Activated naive CD4-positive, alpha-beta T cell treated with anti-CD3 and anti-CD28 coated beads, Interleukin-2, amount 50 U/mL, for 24 hours (primary cell): ENCODE data around the gene CREB1.

Experiments used
- H3K27ac Mint-ChIP-seq: one replicate; pipeline ENCODE4 v1.8.0; 2021; ENCODE audit warnings: mild to moderate bottlenecking, mixed read lengths
- H3K27me3 Mint-ChIP-seq: one replicate; pipeline ENCODE4 v1.8.0; 2021; ENCODE audit warnings: mixed read lengths
- H3K36me3 Mint-ChIP-seq: one replicate; pipeline ENCODE4 v1.8.0; 2021; ENCODE audit warnings: mixed read lengths
- H3K4me1 Mint-ChIP-seq: one replicate; pipeline ENCODE4 v1.8.0; 2021; ENCODE audit warnings: mixed read lengths
- H3K4me3 Mint-ChIP-seq: one replicate; pipeline ENCODE4 v1.8.0; 2021; ENCODE audit warnings: mild to moderate bottlenecking, mixed read lengths
- H3K9me3 Mint-ChIP-seq: one replicate; pipeline ENCODE4 v1.8.0; 2021; ENCODE audit warnings: mixed read lengths

The CREB1 gene

GRCh38 chr2:207549145-207549544 is 19.4 kb downstream of the CREB1 start:
- Mint-ChIP-seq H3K36me3 (peaks cover 14% of the 10 kb centered on the region), H3K9me3 (no peaks in the 10 kb centered on the region), H3K4me3 (no peak overlapping the region), H3K27ac (peak overlapping the region; percentile 35), H3K27me3 (no peaks in the 10 kb centered on the region), H3K4me1 (peaks cover 78% of the 10 kb centered on the region)

- H3K36me3 Mint-ChIP-seq = peaks cover 29% of the 10 kb centered on the region
- H3K4me3 Mint-ChIP-seq = no peak overlapping the region
- no peaks in the 10 kb centered on the region for H3K9me3 Mint-ChIP-seq
- peak overlapping the region; percentile 0 for H3K27ac Mint-ChIP-seq
- no peaks in the 10 kb centered on the region for H3K27me3 Mint-ChIP-seq
- peaks cover 51% of the 10 kb centered on the region for H3K4me1 Mint-ChIP-seq
Observed at GRCh38 chr2:207558079-207558491, 28.3 kb downstream of the CREB1 start.

- Mint-ChIP-seq H3K27ac (no peak overlapping the region), H3K36me3 (peaks cover 32% of the 10 kb centered on the region), H3K4me1 (peaks cover 39% of the 10 kb centered on the region), H3K9me3 (no peaks in the 10 kb centered on the region), H3K27me3 (no peaks in the 10 kb centered on the region), H3K4me3 (no peak overlapping the region)
Observed at GRCh38 chr2:207561386-207562080, 31.8 kb downstream of the CREB1 start.

- Mint-ChIP-seq H3K27me3 (no peaks in the 10 kb centered on the region), H3K4me1 (peaks cover 28% of the 10 kb centered on the region), H3K4me3 (no peak overlapping the region), H3K9me3 (no peaks in the 10 kb centered on the region), H3K27ac (peak overlapping the region; percentile 38), H3K36me3 (peaks cover 32% of the 10 kb centered on the region)
Observed at GRCh38 chr2:207565736-207566500, 36.2 kb downstream of the CREB1 start.

GRCh38 chr2:207567671-207568070 is 37.9 kb downstream of the CREB1 start:
- Mint-ChIP-seq H3K27ac (no peak overlapping the region), H3K27me3 (no peaks in the 10 kb centered on the region), H3K4me3 (no peak overlapping the region), H3K9me3 (no peaks in the 10 kb centered on the region), H3K36me3 (peaks cover 28% of the 10 kb centered on the region), H3K4me1 (peaks cover 34% of the 10 kb centered on the region)

- no peaks in the 10 kb centered on the region for H3K9me3 Mint-ChIP-seq
- H3K27me3 Mint-ChIP-seq = no peaks in the 10 kb centered on the region
- peaks cover 32% of the 10 kb centered on the region for H3K4me1 Mint-ChIP-seq
- H3K27ac Mint-ChIP-seq = peak overlapping the region; percentile 18
- H3K36me3 Mint-ChIP-seq = peaks cover 26% of the 10 kb centered on the region
- no peak overlapping the region for H3K4me3 Mint-ChIP-seq
Observed at GRCh38 chr2:207571370-207571769, 41.6 kb downstream of the CREB1 start.

GRCh38 chr2:207584952-207585351 is 55.2 kb downstream of the CREB1 start:
- H3K9me3 Mint-ChIP-seq = peaks cover 4% of the 10 kb centered on the region
- peaks cover 58% of the 10 kb centered on the region for H3K36me3 Mint-ChIP-seq
- no peak overlapping the region for H3K4me3 Mint-ChIP-seq
- H3K27ac Mint-ChIP-seq = no peak overlapping the region
- H3K27me3 Mint-ChIP-seq = no peaks in the 10 kb centered on the region
- H3K4me1 Mint-ChIP-seq = peaks cover 34% of the 10 kb centered on the region

GRCh38 chr2:207587305-207587704 is 57.5 kb downstream of the CREB1 start:
- Mint-ChIP-seq H3K4me3 (no peak overlapping the region), H3K27ac (peak overlapping the region; percentile 56), H3K36me3 (peaks cover 66% of the 10 kb centered on the region), H3K4me1 (peaks cover 27% of the 10 kb centered on the region), H3K9me3 (peaks cover 4% of the 10 kb centered on the region), H3K27me3 (no peaks in the 10 kb centered on the region)

GRCh38 chr2:207589143-207589542 is 59.4 kb downstream of the CREB1 start:
- Mint-ChIP-seq H3K27me3 (no peaks in the 10 kb centered on the region), H3K36me3 (peaks cover 68% of the 10 kb centered on the region)

GRCh38 chr2:207593277-207593676 is 63.5 kb downstream of the CREB1 start:
- H3K4me3 Mint-ChIP-seq = no peak overlapping the region
- H3K27ac Mint-ChIP-seq = no peak overlapping the region
- H3K9me3 Mint-ChIP-seq = peaks cover 4% of the 10 kb centered on the region
- H3K36me3 Mint-ChIP-seq = peaks cover 46% of the 10 kb centered on the region
- H3K27me3 Mint-ChIP-seq = no peaks in the 10 kb centered on the region
- H3K4me1 Mint-ChIP-seq = peaks cover 21% of the 10 kb centered on the region

More at GRCh38 chr2:207589143-207589542, 59.4 kb downstream of the CREB1 start:
- H3K4me3 Mint-ChIP-seq = no peak overlapping the region
- peaks cover 24% of the 10 kb centered on the region for H3K4me1 Mint-ChIP-seq
- H3K27ac Mint-ChIP-seq = no peak overlapping the region
- peaks cover 8% of the 10 kb centered on the region for H3K9me3 Mint-ChIP-seq

- Mint-ChIP-seq H3K27ac (no peak overlapping the region), H3K27me3 (no peaks in the 10 kb centered on the region), H3K9me3 (peaks cover 4% of the 10 kb centered on the region), H3K4me3 (no peak overlapping the region), H3K36me3 (peaks cover 36% of the 10 kb centered on the region), H3K4me1 (peaks cover 17% of the 10 kb centered on the region)
Observed at GRCh38 chr2:207594264-207594663, 64.5 kb downstream of the CREB1 start.

GRCh38 chr2:207594731-207595130 is 65.0 kb downstream of the CREB1 start:
- Mint-ChIP-seq H3K27me3 (no peaks in the 10 kb centered on the region), H3K36me3 (peaks cover 33% of the 10 kb centered on the region), H3K4me3 (no peak overlapping the region), H3K9me3 (peaks cover 4% of the 10 kb centered on the region), H3K4me1 (peaks cover 16% of the 10 kb centered on the region), H3K27ac (no peak overlapping the region)

- peak overlapping the region; percentile 72 for H3K27ac Mint-ChIP-seq
Observed at GRCh38 chr2:207599636-207600035, 69.9 kb downstream of the CREB1 start.

GRCh38 chr2:207600231-207600630 is 70.5 kb downstream of the CREB1 start:
- Mint-ChIP-seq H3K4me3 (no peak overlapping the region), H3K9me3 (no peaks in the 10 kb centered on the region), H3K36me3 (peaks cover 9% of the 10 kb centered on the region), H3K4me1 (peaks cover 28% of the 10 kb centered on the region), H3K27me3 (no peaks in the 10 kb centered on the region), H3K27ac (peak overlapping the region; percentile 23)

More at GRCh38 chr2:207599636-207600035, 69.9 kb downstream of the CREB1 start:
- Mint-ChIP-seq H3K9me3 (no peaks in the 10 kb centered on the region), H3K27me3 (no peaks in the 10 kb centered on the region), H3K36me3 (peaks cover 8% of the 10 kb centered on the region), H3K4me1 (peaks cover 28% of the 10 kb centered on the region), H3K4me3 (no peak overlapping the region)

- H3K4me1 Mint-ChIP-seq = peaks cover 25% of the 10 kb centered on the region
- no peaks in the 10 kb centered on the region for H3K9me3 Mint-ChIP-seq
- no peaks in the 10 kb centered on the region for H3K27me3 Mint-ChIP-seq
- peak overlapping the region; percentile 78 for H3K27ac Mint-ChIP-seq
- H3K4me3 Mint-ChIP-seq = no peak overlapping the region
- peaks cover 6% of the 10 kb centered on the region for H3K36me3 Mint-ChIP-seq
Observed at GRCh38 chr2:207601774-207602173, 72.0 kb downstream of the CREB1 start.

- no peaks in the 10 kb centered on the region for H3K9me3 Mint-ChIP-seq
- H3K27me3 Mint-ChIP-seq = no peaks in the 10 kb centered on the region
- H3K36me3 Mint-ChIP-seq = peaks cover 8% of the 10 kb centered on the region
- H3K4me1 Mint-ChIP-seq = peaks cover 29% of the 10 kb centered on the region
- no peak overlapping the region for H3K4me3 Mint-ChIP-seq
- H3K27ac Mint-ChIP-seq = peak overlapping the region; percentile 91
Observed at GRCh38 chr2:207603486-207603885, 73.7 kb downstream of the CREB1 start.
